Amniotic epithelial cell (primary cell): Measurements from ENCODE around the gene C6orf141.

Source experiments
- DNase-seq: peaks from one replicate; pipeline ENCODE4 v3.0.0-alpha.2; 2010; ENCODE audit warnings: low read depth

The C6orf141 gene

GRCh38 chr6:49550492-49551077 is at the start of gene C6orf141:
Gene C6orf141, plus strand, starts transcription at chr6:49550668. Its CDS starts 125 bp downstream, at chr6:49550793.
- DNase-seq: no peak

- no peak for DNase-seq
Observed at GRCh38 chr6:49504666-49505065, 45.8 kb upstream of the C6orf141 start.

GRCh38 chr6:49506569-49507111 is 43.8 kb upstream of the C6orf141 start:
- DNase-seq: no peak

GRCh38 chr6:49509342-49509741 is 41.1 kb upstream of the C6orf141 start:
- no peak for DNase-seq

- no peak for DNase-seq
Observed at GRCh38 chr6:49513153-49513989, 37.1 kb upstream of the C6orf141 start.

- DNase-seq: no peak
Observed at GRCh38 chr6:49514571-49515484, 35.6 kb upstream of the C6orf141 start.

- DNase-seq: no peak
Observed at GRCh38 chr6:49515485-49516146, 34.9 kb upstream of the C6orf141 start.

DNA sequence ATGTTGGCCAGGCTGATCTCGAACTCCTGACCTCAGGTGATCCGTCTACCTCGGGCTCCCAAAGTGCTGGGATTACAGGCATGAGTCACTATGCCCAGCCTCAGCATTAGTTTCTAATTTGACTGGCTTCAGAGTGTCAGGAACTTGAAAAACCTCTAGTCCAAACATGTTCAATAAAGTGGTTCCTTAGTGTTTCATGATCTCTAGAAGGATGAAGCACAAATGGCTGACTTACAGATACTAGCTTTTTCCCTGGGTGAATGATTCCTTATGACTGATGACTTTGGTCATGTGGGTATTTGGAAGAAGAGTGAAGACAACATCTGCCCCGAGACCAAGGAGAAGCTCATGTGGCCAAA is 34.3 kb upstream of the C6orf141 start:
- no peak for DNase-seq

DNA sequence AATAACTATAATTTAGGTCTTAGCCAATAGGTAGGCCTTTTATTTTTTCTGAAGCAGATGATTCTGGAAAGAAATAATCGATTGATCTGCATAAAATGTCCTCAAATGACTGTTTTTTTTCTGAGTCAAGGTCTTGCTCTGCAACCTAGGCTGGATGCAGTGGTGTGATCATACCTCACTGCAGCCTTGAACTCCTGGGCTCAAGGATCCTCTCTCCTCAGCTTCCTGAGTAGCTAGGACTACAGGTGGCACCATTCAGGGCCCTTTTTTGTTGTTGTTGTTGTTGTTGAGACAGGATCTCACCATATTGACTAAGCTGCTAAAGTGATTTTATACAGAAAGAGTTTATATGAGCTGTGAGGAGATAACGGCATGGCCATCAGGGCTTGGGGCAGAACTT is 32.5 kb upstream of the C6orf141 start:
- no peak for DNase-seq

DNA sequence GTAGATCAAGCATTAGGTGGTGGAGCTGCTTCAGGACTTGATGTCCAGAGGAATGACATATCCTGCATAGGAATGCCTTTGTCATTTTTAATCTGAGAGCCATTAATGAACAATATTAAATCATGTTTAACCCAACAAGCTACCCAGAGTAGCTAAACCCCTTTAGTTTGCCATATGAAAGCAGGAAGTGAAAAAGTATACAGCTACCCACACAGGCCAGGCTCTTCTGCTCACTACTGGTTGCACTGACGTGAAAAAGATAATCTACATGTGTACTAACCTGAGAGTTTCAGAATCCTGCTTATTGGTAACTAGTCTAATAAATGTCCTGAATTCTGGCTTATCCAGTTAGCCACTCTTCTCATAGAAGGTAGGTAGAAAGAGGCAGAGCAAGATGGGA is 30.8 kb upstream of the C6orf141 start:
- DNase-seq: no peak

DNA sequence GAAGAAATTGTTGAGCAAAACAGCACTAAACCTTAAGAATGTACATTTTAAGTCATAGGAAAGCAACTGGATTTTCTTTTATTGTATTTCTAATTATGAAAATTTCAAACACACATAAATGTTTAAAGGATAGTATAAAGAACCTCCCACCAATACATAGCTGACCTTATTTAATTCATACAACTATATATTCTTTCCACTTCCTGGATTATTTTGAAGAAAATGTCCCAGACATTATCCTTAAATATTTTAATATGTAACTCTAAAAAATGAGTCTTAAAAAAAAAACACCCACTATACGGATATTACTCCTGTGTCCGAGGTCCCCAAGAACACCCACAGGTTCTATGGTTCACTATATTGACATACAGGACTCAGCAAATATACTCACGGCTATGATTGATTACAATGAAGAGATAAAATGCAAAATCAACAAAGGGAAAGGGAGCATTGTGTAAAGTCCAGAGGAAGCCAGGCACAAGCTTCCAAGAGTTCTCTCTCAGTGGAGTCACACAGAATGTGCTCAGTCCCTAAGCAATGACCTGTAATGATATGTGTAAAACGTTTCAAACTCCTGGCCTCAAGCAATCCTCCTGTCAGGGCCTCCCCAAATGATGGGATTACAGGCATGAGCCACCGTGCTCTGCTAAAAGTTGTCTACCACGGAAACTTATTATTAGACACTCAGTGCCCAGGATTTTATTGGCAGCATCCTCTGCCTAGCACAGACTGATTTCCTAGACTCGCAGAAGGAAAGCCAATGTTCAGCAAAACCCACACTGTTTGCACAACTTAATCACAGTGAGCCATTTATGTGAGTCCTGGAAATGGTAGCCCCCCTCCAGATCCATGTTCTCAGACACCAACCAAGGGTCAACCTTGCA is 27.5 kb upstream of the C6orf141 start:
- DNase-seq: no peak

DNA sequence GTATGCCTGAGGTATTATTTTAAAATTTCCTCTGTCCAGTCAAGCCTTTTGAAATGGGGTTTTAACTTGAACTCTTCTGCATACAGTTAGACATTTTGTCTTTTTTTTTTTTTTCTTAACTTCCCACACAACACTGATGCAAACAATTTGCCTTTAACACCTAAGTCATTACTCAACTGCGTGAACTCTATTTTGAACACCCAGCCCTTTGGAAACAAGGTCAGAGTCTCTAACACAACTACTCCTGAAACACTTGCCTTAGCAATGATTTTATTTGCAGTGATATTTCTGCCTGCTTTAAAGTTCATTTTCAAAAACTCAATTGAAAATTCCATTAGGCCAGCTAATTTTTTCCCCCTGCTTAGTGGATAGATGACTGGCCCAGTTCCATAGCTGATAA is 26.6 kb upstream of the C6orf141 start:
- DNase-seq: no peak

GRCh38 chr6:49524541-49524940 is 25.9 kb upstream of the C6orf141 start:
- DNase-seq: no peak

- DNase-seq: no peak
Observed at GRCh38 chr6:49526598-49526997, 23.9 kb upstream of the C6orf141 start.

DNA sequence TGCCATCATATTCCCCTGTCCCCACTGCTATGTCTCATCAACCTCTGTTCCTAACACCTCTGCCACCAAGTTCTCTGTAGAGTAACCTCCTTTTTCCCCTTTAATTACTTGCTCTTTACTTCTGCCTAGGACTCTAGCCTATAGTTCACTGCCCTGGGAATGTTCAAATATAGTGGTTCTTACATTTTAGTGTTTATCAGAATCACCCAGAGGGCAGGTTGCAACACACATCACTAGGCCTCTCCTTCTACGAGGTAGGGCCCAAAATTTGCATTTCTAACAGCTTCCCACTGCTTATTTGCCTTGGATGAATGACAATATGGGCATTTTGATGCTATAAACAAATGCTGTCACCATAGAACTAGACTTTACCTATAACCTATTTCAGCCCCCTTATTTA is 23.1 kb upstream of the C6orf141 start:
- DNase-seq: no peak

- no peak for DNase-seq
Observed at GRCh38 chr6:49528571-49528970, 21.9 kb upstream of the C6orf141 start.

GRCh38 chr6:49530141-49530776 is 20.2 kb upstream of the C6orf141 start:
- DNase-seq: no peak

DNA sequence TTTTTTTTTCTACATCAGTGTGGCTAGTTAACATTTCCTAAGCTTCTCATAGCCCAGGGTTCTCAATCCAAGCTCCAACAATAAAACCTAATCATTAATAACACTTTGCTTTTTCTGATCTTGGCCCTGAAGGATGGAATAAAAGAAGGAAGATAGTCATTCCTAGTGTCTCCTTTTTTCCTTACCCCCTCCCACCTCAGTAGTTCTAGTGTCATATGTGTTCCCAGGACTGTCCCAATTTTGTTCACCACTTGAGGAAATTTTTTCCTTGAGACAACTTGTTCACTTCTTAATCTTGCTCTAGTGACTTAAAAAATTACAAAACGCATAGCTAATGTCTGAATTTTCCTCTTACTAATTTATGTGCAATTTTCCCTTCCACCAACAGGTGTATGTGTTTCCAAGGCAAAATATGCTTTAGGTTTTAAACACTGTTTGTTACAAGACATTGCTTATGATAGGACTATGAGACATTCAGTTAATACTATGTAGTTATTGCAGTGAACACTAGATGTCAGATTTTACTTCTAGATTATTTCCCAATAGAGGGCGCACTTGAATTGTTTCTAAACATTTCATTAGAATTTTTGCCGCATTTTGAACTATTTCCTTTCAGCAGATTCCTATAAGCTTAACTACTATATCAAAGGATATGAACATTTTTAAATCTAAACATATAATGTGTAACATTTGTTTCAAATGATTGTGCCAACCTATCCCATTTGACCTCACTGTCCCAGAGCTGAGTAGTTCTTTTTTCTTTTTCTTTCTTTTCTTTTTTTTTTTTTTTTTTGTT is 18.5 kb upstream of the C6orf141 start:
- DNase-seq: peak; percentile 76

GRCh38 chr6:49535795-49536194 is 14.7 kb upstream of the C6orf141 start:
- no peak for DNase-seq

DNA sequence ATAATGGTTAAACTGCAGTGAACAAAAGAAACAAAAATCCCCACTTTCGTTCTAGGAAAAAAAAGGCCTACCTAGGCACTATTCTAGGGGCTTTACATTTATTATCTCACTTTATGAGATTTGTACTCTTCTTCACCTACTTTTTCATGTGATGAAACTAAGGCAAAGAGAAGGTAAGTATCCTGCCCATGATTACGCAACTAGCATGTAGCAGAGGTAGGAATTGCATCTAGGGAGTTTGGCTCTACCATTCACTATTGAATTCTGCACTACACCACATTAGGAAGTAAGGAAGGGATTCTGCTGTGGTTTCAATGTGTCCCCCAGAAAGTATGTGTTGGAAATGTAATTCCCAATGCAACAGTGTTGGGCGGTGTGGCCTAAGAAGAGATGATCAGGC is 11.4 kb upstream of the C6orf141 start:
- no peak for DNase-seq
